Measurements from ENCODE around the gene TTLL11.

TTLL11 gene

GRCh38 chr9:121786998-121787422, 306.1 kb downstream of the TTLL11 start:
- no peak for DNase-seq (ENCODE audit: low read depth in 2 of 2)

- DNase-seq (ENCODE audit: low read depth in 2 of 2) = no peak
These were observed 306.6 kb downstream of the TTLL11 start for GRCh38 chr9:121786543-121786948.

GRCh38 chr9:121785673-121786542, 307.2 kb downstream of the TTLL11 start:
- DNase-seq (ENCODE audit: low read depth in 2 of 2) = no peak

GRCh38 chr9:121784731-121785411, 308.2 kb downstream of the TTLL11 start:
- no peak for DNase-seq (ENCODE audit: low read depth in 2 of 2)

GRCh38 chr9:121783521-121784507, 309.3 kb downstream of the TTLL11 start:
- DNase-seq (ENCODE audit: low read depth in 2 of 2) = no peak

GRCh38 chr9:121783111-121783510, 310.0 kb downstream of the TTLL11 start:
- DNase-seq (ENCODE audit: low read depth in 2 of 2) = no peak

GRCh38 chr9:121782514-121783110, 310.5 kb downstream of the TTLL11 start:
- DNase-seq (ENCODE audit: low read depth in 2 of 2) = no peak

- no peak for DNase-seq (ENCODE audit: low read depth in 2 of 2)
These were observed 311.2 kb downstream of the TTLL11 start for GRCh38 chr9:121781701-121782464.

GRCh38 chr9:121781145-121781548, 312.0 kb downstream of the TTLL11 start:
- DNase-seq (ENCODE audit: low read depth in 2 of 2) = no peak

- no peak for DNase-seq (ENCODE audit: low read depth in 2 of 2)
These were observed 312.7 kb downstream of the TTLL11 start for GRCh38 chr9:121780177-121781040.

GRCh38 chr9:121779381-121780117, 313.6 kb downstream of the TTLL11 start:
- no peak for DNase-seq (ENCODE audit: low read depth in 2 of 2)

- DNase-seq (ENCODE audit: low read depth in 2 of 2) = no peak
These were observed 314.6 kb downstream of the TTLL11 start for GRCh38 chr9:121778252-121779225.

GRCh38 chr9:121776739-121777637, 316.1 kb downstream of the TTLL11 start:
- DNase-seq (ENCODE audit: low read depth in 2 of 2) = no peak

- no peak for DNase-seq (ENCODE audit: low read depth in 2 of 2)
These were observed 316.9 kb downstream of the TTLL11 start for GRCh38 chr9:121776001-121776738.

GRCh38 chr9:121774715-121775613, 318.1 kb downstream of the TTLL11 start:
- no peak for DNase-seq (ENCODE audit: low read depth in 2 of 2)
